GM13976 (cell line): ENCODE data around the gene C21orf91.

Experiments
- DNase-seq: peaks from one replicate; pipeline ENCODE4 v3.0.0; 2012; ENCODE audit warnings: low spot score
- in situ Hi-C: fragments of 300-500 bp; cut with MboI; formaldehyde crosslinking; loops from one replicate; pipeline ENCODE4 v1.12.0; 2022; ENCODE audit warnings: low sequenced_read_pairs, mixed read lengths, inconsistent platforms; ENCODE audit not compliant: unreplicated experiment
- TF ChIP-seq, protein P1 (sequence below): IDR thresholded peaks from 2 replicates; pipeline ENCODE4 v1.5.1; 2012; ENCODE audit warnings: borderline replicate concordance, mild to moderate bottlenecking; ENCODE audit not compliant: insufficient read depth; ENCODE audit errors: extremely low read depth, missing control alignments, control extremely low read depth

The C21orf91 gene

DNA sequence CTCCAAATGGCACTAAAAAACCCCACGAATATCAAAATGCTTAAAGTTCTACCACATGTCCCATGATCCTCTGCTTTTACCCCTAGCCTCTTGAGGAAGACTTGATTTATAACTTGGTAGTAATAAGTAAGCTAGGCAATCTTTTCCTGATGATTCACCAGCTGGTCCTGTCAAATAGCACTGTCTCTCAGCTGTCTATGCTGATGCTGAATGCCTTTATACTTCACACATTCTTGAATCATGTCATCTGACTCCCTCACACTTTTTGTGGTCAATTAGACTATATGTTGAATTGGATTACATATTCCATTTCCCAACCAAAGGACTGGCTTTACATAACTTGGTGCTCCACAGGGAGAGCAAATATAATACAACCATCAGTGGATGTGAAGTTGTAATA is 16.6 kb downstream of the C21orf91 start:
- TF ChIP-seq, protein P1, sequence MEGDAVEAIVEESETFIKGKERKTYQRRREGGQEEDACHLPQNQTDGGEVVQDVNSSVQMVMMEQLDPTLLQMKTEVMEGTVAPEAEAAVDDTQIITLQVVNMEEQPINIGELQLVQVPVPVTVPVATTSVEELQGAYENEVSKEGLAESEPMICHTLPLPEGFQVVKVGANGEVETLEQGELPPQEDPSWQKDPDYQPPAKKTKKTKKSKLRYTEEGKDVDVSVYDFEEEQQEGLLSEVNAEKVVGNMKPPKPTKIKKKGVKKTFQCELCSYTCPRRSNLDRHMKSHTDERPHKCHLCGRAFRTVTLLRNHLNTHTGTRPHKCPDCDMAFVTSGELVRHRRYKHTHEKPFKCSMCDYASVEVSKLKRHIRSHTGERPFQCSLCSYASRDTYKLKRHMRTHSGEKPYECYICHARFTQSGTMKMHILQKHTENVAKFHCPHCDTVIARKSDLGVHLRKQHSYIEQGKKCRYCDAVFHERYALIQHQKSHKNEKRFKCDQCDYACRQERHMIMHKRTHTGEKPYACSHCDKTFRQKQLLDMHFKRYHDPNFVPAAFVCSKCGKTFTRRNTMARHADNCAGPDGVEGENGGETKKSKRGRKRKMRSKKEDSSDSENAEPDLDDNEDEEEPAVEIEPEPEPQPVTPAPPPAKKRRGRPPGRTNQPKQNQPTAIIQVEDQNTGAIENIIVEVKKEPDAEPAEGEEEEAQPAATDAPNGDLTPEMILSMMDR = no peak
- DNase-seq = no peak
- in situ Hi-C loops = no loop called here

DNA sequence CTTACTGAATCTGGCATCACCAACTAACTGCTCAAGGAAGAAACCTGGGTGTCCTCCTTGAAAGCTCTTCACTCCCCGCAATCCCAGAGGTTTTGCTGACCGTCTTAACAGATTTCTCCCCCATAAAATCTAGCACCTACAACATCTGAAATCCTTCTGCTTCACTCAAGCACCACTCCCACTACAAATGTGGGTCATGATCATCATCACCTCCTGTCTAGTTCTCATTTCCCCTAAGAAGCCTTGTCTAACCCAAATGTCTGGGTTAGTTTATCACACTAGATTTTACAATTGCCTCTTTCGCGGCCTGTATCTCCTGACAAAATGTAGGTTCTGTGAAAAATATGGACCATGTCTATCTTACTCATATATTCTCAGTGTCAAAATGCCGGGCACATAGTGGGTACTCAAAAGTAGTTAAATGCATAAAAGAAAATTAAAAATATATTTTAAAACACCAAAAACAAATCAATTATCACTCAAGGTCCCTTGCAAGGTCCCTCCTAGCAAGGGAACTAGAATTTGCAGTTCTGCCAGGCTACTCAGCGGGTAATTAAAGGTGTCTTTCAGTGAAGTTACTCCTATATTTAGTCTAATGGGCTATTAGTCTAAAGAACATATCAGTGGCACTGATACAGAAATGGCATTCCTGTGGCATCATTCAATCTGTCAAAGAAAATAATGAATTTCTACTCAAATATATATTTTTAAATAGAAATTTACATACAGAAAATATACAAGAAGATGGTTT is 19.6 kb downstream of the C21orf91 start:
- in situ Hi-C loops = no loop called here
- no peak for DNase-seq
- TF ChIP-seq, protein P1 = no peak

DNA sequence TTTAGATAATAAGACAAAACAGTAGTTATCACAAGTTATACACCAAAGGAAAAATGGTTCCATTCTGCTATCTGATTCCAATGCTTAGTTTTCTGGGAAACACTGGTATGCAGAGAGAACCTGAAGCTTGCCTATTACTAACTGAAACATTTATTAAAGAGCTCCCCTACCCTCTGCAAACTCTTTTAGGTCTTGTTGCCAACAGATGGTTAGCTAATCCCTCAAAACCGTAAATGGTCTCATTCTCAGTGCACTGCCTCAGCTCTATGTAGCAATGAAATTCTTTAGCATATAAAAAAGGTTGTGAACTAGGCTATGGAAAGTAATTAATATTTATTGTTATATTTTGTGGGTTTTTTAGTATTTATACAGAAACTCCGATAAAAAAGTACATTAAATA is 20.4 kb downstream of the C21orf91 start:
- in situ Hi-C loops = no loop called here
- TF ChIP-seq, protein P1 = no peak

DNA sequence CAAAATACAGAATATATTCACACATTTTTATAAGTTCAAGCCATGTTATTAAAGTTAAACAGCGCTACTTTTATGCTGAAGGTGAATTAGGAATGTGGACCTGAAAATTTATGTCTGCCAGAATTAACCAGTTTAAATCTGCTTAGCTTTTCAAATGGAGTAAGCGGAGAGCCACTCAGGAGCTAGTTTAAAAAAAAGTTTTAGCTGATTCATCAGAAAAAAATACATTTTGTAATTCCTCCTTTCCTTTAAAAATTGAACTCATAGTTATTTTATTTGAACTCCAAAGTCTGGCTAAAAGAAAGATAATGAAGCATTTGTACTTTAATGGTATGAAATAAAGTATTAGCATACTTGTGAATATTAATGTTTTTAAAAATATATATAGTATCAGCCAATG is 21.2 kb downstream of the C21orf91 start:
- TF ChIP-seq, protein P1 = no peak
- in situ Hi-C loops = no loop called here

More for the DNA sequence above, 20.4 kb downstream of the C21orf91 start:
- no peak for DNase-seq

DNA sequence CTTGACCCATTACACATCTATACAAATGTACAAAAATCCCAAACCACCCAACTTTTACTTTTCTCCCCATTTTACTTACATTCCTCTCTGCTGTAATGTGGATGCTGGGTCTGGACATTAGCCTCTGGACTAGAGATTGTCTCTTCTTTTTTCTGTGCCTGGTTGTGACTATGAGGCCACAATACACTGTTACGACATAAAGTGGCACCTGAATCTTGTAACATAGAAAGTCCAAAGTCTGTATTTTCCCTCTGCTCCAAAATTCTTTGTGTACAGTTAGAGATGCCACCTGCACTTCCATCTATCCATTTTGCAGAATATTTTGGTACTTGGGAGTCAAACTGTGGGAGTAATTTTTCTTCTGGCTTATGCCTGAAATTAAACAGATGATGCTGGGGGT is 22.7 kb downstream of the C21orf91 start:
- TF ChIP-seq, protein P1 = no peak
- in situ Hi-C loops = no loop called here

More for the DNA sequence above, 21.2 kb downstream of the C21orf91 start:
- DNase-seq = no peak

DNA sequence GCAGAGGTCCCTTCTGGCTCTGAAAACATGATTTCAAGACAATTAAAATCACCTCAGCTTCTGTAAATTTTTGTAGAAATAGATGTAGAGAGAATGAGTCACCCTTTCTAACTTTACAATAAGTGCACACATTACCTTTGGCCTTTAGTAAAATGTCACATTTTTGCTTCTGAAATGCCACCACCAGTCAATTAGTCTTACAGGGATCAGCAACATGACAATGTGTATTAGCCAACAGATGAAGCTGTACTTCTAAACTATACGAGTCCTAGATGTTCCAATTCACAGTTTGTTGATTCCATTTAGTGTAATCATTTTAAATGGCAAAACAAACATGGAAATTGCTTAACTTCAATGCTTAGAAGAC is 23.1 kb downstream of the C21orf91 start:
- TF ChIP-seq, protein P1 = no peak
- DNase-seq = no peak
- in situ Hi-C loops = no loop called here

More for the DNA sequence above, 22.7 kb downstream of the C21orf91 start:
- no peak for DNase-seq
